SH-SY5Y (cell line): ENCODE results near the gene RIPOR3.

Experiments
- GATA2 ChIP-seq: IDR thresholded peaks from 2 replicates; pipeline ENCODE4 v1.6.1; 2011; ENCODE audit warnings: mild to moderate bottlenecking, low read depth, low read length
- GATA3 ChIP-seq: IDR thresholded peaks from 2 replicates; pipeline ENCODE4 v1.6.1; 2011; ENCODE audit warnings: low read depth, mild to moderate bottlenecking, low read length, moderate library complexity

Gene RIPOR3

GRCh38 chr20:50582591-50583234 lies 108.6 kb downstream of the RIPOR3 start:
- TF ChIP-seq GATA2 = no peak
- TF ChIP-seq GATA3 = no peak

GRCh38 chr20:50582092-50582491 lies 109.2 kb downstream of the RIPOR3 start:
- TF ChIP-seq GATA2 = no peak
- no peak for TF ChIP-seq GATA3

GRCh38 chr20:50580842-50581544 lies 110.3 kb downstream of the RIPOR3 start:
- TF ChIP-seq GATA2 (no peak), GATA3 (no peak)

- TF ChIP-seq GATA3 (no peak), GATA2 (no peak)
Measured at GRCh38 chr20:50580016-50580747, 111.2 kb downstream of the RIPOR3 start.

- TF ChIP-seq GATA2 (no peak), GATA3 (no peak)
Measured at GRCh38 chr20:50579511-50579910, 111.8 kb downstream of the RIPOR3 start.

GRCh38 chr20:50578778-50579165 lies 112.6 kb downstream of the RIPOR3 start:
- no peak for TF ChIP-seq GATA2
- no peak for TF ChIP-seq GATA3

- TF ChIP-seq GATA2 = no peak
Measured at GRCh38 chr20:50578061-50578777, 113.1 kb downstream of the RIPOR3 start.

GRCh38 chr20:50577175-50578018 lies 113.9 kb downstream of the RIPOR3 start:
- TF ChIP-seq GATA3 (no peak), GATA2 (peak; percentile 41; the same call in 1 of the 2 replicates)

- no peak for TF ChIP-seq GATA3
- TF ChIP-seq GATA2 = no peak
Measured at GRCh38 chr20:50575865-50576720, 115.2 kb downstream of the RIPOR3 start.

- no peak for TF ChIP-seq GATA3
- TF ChIP-seq GATA2 = no peak
Measured at GRCh38 chr20:50574586-50574985, 116.8 kb downstream of the RIPOR3 start.

GRCh38 chr20:50574108-50574507 lies 117.2 kb downstream of the RIPOR3 start:
- TF ChIP-seq GATA2 (no peak), GATA3 (no peak)

GRCh38 chr20:50572938-50573777 lies 118.2 kb downstream of the RIPOR3 start:
- no peak for TF ChIP-seq GATA3
- no peak for TF ChIP-seq GATA2
